ENCODE results near the gene SKIL.

DNA sequence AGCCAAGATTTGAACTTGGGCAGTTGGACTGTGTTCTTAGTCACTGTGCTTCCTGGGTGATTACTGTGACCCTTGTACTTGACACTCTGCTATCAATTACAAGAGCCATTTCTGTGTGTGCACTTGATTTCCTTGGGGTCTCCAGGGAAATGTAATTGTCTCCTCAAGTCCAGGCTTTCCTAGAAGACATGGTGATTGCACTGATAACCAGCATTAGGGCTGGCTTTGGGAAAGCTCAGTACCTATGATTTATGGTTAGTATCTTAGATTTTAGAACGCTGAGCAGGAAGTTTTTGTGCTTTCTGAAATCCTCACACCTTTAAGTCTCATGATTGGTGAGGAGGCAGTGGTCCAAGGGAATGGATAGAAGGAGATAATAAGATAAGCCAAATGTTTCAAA, 59.6 kb downstream of the SKIL start:
- TF ChIP-seq EZH2 (IDR thresholded peaks at IDR 0.05; ENCODE audit: insufficient read depth, poor library complexity, severe bottlenecking) (no peak), EZH2phosphoT487 (IDR thresholded peaks at IDR 0.05; ENCODE audit: insufficient read depth, low read depth) (no peak)
